Fibroblast of lung (primary cell): ENCODE results near the gene SLC44A1.

Experiments
- EZH2 ChIP-seq: IDR thresholded peaks from 2 replicates; pipeline ENCODE4 v1.5.1; 2012; ENCODE audit warnings: low read length, control low read depth, mild to moderate bottlenecking; ENCODE audit errors: missing control alignments
- TF ChIP-seq, protein P1 (sequence below), 2 donors: IDR thresholded peaks in 1 of 2; conservative IDR thresholded peaks in 1 of 2; 1 replicate in 1 of 2; 2 replicates in 1 of 2; pipeline ENCODE4 v1.5.1; 2011 to 2012; ENCODE audit warnings: low read length in 2 of 2, control low read depth in 1 of 2, inconsistent platforms in 1 of 2, low read depth in 1 of 2, mild to moderate bottlenecking in 1 of 2

DNA sequence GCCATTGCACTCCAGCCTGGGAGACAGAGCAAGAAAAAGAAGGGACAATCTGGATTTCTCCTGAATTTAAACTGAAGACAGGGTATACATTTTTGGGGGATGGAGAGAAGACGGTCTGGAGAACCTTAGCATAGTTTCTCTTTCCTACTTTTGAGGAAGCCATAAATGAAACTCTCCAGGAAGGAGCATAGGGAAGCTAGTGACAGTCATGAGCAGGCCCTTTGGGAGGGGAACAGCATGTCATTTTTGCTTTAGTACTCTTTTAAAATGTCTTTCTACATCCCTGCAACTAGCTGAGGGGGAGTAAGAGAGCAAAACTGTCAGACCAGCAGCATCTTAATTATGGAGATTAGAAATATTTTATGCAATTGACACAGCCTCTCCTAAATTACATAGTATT, 8.2 kb upstream of the SLC44A1 start:
- TF ChIP-seq, protein P1, sequence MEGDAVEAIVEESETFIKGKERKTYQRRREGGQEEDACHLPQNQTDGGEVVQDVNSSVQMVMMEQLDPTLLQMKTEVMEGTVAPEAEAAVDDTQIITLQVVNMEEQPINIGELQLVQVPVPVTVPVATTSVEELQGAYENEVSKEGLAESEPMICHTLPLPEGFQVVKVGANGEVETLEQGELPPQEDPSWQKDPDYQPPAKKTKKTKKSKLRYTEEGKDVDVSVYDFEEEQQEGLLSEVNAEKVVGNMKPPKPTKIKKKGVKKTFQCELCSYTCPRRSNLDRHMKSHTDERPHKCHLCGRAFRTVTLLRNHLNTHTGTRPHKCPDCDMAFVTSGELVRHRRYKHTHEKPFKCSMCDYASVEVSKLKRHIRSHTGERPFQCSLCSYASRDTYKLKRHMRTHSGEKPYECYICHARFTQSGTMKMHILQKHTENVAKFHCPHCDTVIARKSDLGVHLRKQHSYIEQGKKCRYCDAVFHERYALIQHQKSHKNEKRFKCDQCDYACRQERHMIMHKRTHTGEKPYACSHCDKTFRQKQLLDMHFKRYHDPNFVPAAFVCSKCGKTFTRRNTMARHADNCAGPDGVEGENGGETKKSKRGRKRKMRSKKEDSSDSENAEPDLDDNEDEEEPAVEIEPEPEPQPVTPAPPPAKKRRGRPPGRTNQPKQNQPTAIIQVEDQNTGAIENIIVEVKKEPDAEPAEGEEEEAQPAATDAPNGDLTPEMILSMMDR (conservative IDR thresholded peaks at IDR 0.05 in 1 of 2, IDR thresholded peaks at IDR 0.05 in 1 of 2; ENCODE audit: low read depth in 1 of 2, low read length in 2 of 2), result no peak
- no peak for TF ChIP-seq EZH2
